ENCODE data around the gene SPATC1L.
"Not testable (repeated sequence)": the region's sequence is repeated elsewhere in the genome, so short reads cannot be mapped to it uniquely, and the experiment has no call there.

The SPATC1L gene

GRCh38 chr21:46149205-46149901, 34.9 kb downstream of the SPATC1L start:
- DNase-seq: no peak

GRCh38 chr21:46148106-46148505, 36.2 kb downstream of the SPATC1L start:
- DNase-seq: no peak

GRCh38 chr21:46147429-46147828, 36.8 kb downstream of the SPATC1L start:
- DNase-seq: peak in 1 of 2 donors; percentile 2

- no peak for DNase-seq
These were observed 37.4 kb downstream of the SPATC1L start for GRCh38 chr21:46146856-46147255.

GRCh38 chr21:46145840-46146691, 38.2 kb downstream of the SPATC1L start:
- DNase-seq: no peak

- DNase-seq: no peak
These were observed 39.0 kb downstream of the SPATC1L start for GRCh38 chr21:46145159-46145839.

GRCh38 chr21:46144464-46145070, 39.7 kb downstream of the SPATC1L start:
- no peak for DNase-seq

- DNase-seq: no peak
These were observed 41.4 kb downstream of the SPATC1L start for GRCh38 chr21:46142582-46143473.

GRCh38 chr21:46141767-46142581, 42.3 kb downstream of the SPATC1L start:
- no peak for DNase-seq

GRCh38 chr21:46140352-46141003, 43.8 kb downstream of the SPATC1L start:
- not testable (repeated sequence) for DNase-seq

GRCh38 chr21:46139686-46140085, 44.6 kb downstream of the SPATC1L start:
- no peak for DNase-seq

- no peak for DNase-seq
These were observed 45.8 kb downstream of the SPATC1L start for GRCh38 chr21:46138383-46138970.

- no peak for DNase-seq
These were observed 46.4 kb downstream of the SPATC1L start for GRCh38 chr21:46137908-46138307.

- no peak for DNase-seq
These were observed 47.4 kb downstream of the SPATC1L start for GRCh38 chr21:46136739-46137349.

GRCh38 chr21:46135782-46136395, 48.4 kb downstream of the SPATC1L start:
- no peak for DNase-seq

GRCh38 chr21:46131838-46132651, 52.2 kb downstream of the SPATC1L start:
- DNase-seq: no peak

- no peak for DNase-seq
These were observed 52.7 kb downstream of the SPATC1L start for GRCh38 chr21:46131588-46131837.

GRCh38 chr21:46130831-46131587, 53.2 kb downstream of the SPATC1L start:
- DNase-seq: no peak

Measured in inflammatory macrophage treated with lipopolysaccharide for 1 hour (primary cell).